Neuron (in vitro differentiated cells): Measurements from ENCODE around the gene TIMM50.

ENCODE experiments used
- H2AFZ ChIP-seq: one replicate; pipeline ENCODE4 v1.6.1; 2013; ENCODE audit warnings: low read depth, mild to moderate bottlenecking, inconsistent platforms, low read length, moderate library complexity
- H3K27me3 ChIP-seq: one replicate; pipeline ENCODE4 v1.6.1; 2013; ENCODE audit warnings: low read length; ENCODE audit not compliant: insufficient read depth
- H3K36me3 ChIP-seq: one replicate; pipeline ENCODE4 v1.6.1; 2013; ENCODE audit warnings: low read length; ENCODE audit not compliant: insufficient read depth
- H3K4me1 ChIP-seq: one replicate; pipeline ENCODE4 v1.6.1; 2013; ENCODE audit warnings: low read length; ENCODE audit not compliant: insufficient read depth
- H3K4me3 ChIP-seq: 2 replicates; pipeline ENCODE4 v1.5.1; 2013; ENCODE audit warnings: mild to moderate bottlenecking, low read length, moderate library complexity
- H3K9me3 ChIP-seq: one replicate; pipeline ENCODE4 v1.6.1; 2013; ENCODE audit warnings: low read length

TIMM50 gene

GRCh38 chr19:39498798-39499642 is 18.4 kb downstream of the TIMM50 start, which contains the start of gene DLL3:
DLL3 (plus strand) TSS chr19:39498947; CDS start chr19:39498975, 28 bp downstream.
- peaks cover 9% of the 10 kb centered on the region for H3K4me1 ChIP-seq
- H3K4me3 ChIP-seq, result peak within 1 kb of the TSS; percentile 43
- H2AFZ ChIP-seq, result peak within 1 kb of the TSS; percentile 30
- H3K36me3 ChIP-seq, result no peaks in the 10 kb centered on the region
- no peaks in the 10 kb centered on the region for H3K9me3 ChIP-seq
- peaks cover 23% of the 10 kb centered on the region for H3K27me3 ChIP-seq

GRCh38 chr19:39499932-39500331 is 19.3 kb downstream of the TIMM50 start:
- H2AFZ ChIP-seq, result no peak overlapping the region
- no peaks in the 10 kb centered on the region for H3K9me3 ChIP-seq
- H3K36me3 ChIP-seq, result no peaks in the 10 kb centered on the region
- peaks cover 23% of the 10 kb centered on the region for H3K27me3 ChIP-seq
- peak overlapping the region; percentile 3 for H3K4me3 ChIP-seq
- H3K4me1 ChIP-seq, result peaks cover 9% of the 10 kb centered on the region

GRCh38 chr19:39500543-39500942 is 19.9 kb downstream of the TIMM50 start:
- Histone ChIP-seq H2AFZ (no peak overlapping the region), H3K4me3 (no peak overlapping the region), H3K4me1 (peaks cover 9% of the 10 kb centered on the region), H3K9me3 (no peaks in the 10 kb centered on the region), H3K27me3 (peaks cover 23% of the 10 kb centered on the region), H3K36me3 (no peaks in the 10 kb centered on the region)

GRCh38 chr19:39501340-39501739 is 20.7 kb downstream of the TIMM50 start:
- no peak overlapping the region for H2AFZ ChIP-seq
- H3K9me3 ChIP-seq, result no peaks in the 10 kb centered on the region
- H3K4me1 ChIP-seq, result peaks cover 9% of the 10 kb centered on the region
- no peak overlapping the region for H3K4me3 ChIP-seq
- H3K36me3 ChIP-seq, result no peaks in the 10 kb centered on the region
- H3K27me3 ChIP-seq, result peaks cover 24% of the 10 kb centered on the region

- Histone ChIP-seq H3K4me1 (peaks cover 11% of the 10 kb centered on the region), H3K4me3 (no peak overlapping the region), H3K27me3 (peaks cover 29% of the 10 kb centered on the region), H3K36me3 (no peaks in the 10 kb centered on the region), H2AFZ (no peak overlapping the region), H3K9me3 (no peaks in the 10 kb centered on the region)
Measured at GRCh38 chr19:39502640-39503417, 22.2 kb downstream of the TIMM50 start.

- Histone ChIP-seq H3K4me3 (peak overlapping the region; percentile 53), H2AFZ (peak overlapping the region; percentile 81), H3K27me3 (peaks cover 6% of the 10 kb centered on the region), H3K9me3 (no peaks in the 10 kb centered on the region), H3K36me3 (no peaks in the 10 kb centered on the region), H3K4me1 (peaks cover 8% of the 10 kb centered on the region)
Measured at GRCh38 chr19:39506598-39506943, 25.9 kb downstream of the TIMM50 start.

- Histone ChIP-seq H3K4me1 (peaks cover 8% of the 10 kb centered on the region), H3K4me3 (peak overlapping the region; percentile 53), H2AFZ (peak overlapping the region; percentile 81), H3K36me3 (no peaks in the 10 kb centered on the region), H3K27me3 (peaks cover 6% of the 10 kb centered on the region), H3K9me3 (no peaks in the 10 kb centered on the region)
Measured at GRCh38 chr19:39506944-39507714, 26.5 kb downstream of the TIMM50 start.

- H3K9me3 ChIP-seq, result no peaks in the 10 kb centered on the region
- H3K36me3 ChIP-seq, result no peaks in the 10 kb centered on the region
- peaks cover 6% of the 10 kb centered on the region for H3K27me3 ChIP-seq
Measured at GRCh38 chr19:39507715-39508364, 27.2 kb downstream of the TIMM50 start.

GRCh38 chr19:39508629-39509028 is 28.0 kb downstream of the TIMM50 start:
- Histone ChIP-seq H3K9me3 (no peaks in the 10 kb centered on the region), H2AFZ (no peak overlapping the region), H3K4me1 (peaks cover 8% of the 10 kb centered on the region), H3K4me3 (no peak overlapping the region), H3K36me3 (no peaks in the 10 kb centered on the region), H3K27me3 (peaks cover 6% of the 10 kb centered on the region)

More at GRCh38 chr19:39507715-39508364, 27.2 kb downstream of the TIMM50 start:
- Histone ChIP-seq H3K4me1 (peaks cover 8% of the 10 kb centered on the region), H2AFZ (peak overlapping the region; percentile 81), H3K4me3 (peak overlapping the region; percentile 53)

GRCh38 chr19:39509233-39509632 is 28.6 kb downstream of the TIMM50 start:
- Histone ChIP-seq H3K4me1 (peaks cover 8% of the 10 kb centered on the region), H2AFZ (no peak overlapping the region), H3K27me3 (peaks cover 6% of the 10 kb centered on the region), H3K9me3 (no peaks in the 10 kb centered on the region), H3K36me3 (no peaks in the 10 kb centered on the region), H3K4me3 (no peak overlapping the region)

GRCh38 chr19:39512988-39513387 is 32.4 kb downstream of the TIMM50 start:
- Histone ChIP-seq H2AFZ (no peak overlapping the region), H3K9me3 (no peaks in the 10 kb centered on the region), H3K36me3 (no peaks in the 10 kb centered on the region), H3K4me1 (peaks cover 6% of the 10 kb centered on the region), H3K4me3 (no peak overlapping the region), H3K27me3 (peaks cover 3% of the 10 kb centered on the region)

GRCh38 chr19:39514840-39515550 is 34.4 kb downstream of the TIMM50 start, which contains the start of gene SELENOV:
SELENOV (plus strand) TSS chr19:39515139; CDS start chr19:39515213, 74 bp downstream.
- peak within 1 kb of the TSS; percentile 73 for H3K4me3 ChIP-seq
- H2AFZ ChIP-seq, result peak within 1 kb of the TSS; percentile 93
- peaks cover 5% of the 10 kb centered on the region for H3K4me1 ChIP-seq
- no peaks in the 10 kb centered on the region for H3K9me3 ChIP-seq
- peaks cover 3% of the 10 kb centered on the region for H3K27me3 ChIP-seq
- no peaks in the 10 kb centered on the region for H3K36me3 ChIP-seq
